Measurements from ENCODE around the gene LCN15.
A peak's percentile ranks its signal among the peaks of the same experiment; 100 is the strongest.

The LCN15 gene

GRCh38 chr9:136774416-136775045 lies 10.2 kb upstream of the LCN15 start (continued):
- TF ChIP-seq, protein P1, sequence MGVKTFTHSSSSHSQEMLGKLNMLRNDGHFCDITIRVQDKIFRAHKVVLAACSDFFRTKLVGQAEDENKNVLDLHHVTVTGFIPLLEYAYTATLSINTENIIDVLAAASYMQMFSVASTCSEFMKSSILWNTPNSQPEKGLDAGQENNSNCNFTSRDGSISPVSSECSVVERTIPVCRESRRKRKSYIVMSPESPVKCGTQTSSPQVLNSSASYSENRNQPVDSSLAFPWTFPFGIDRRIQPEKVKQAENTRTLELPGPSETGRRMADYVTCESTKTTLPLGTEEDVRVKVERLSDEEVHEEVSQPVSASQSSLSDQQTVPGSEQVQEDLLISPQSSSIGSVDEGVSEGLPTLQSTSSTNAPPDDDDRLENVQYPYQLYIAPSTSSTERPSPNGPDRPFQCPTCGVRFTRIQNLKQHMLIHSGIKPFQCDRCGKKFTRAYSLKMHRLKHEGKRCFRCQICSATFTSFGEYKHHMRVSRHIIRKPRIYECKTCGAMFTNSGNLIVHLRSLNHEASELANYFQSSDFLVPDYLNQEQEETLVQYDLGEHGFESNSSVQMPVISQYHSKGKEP (tag by site-specific recombination; IDR thresholded peaks at IDR 0.05), result no peak
- no peak for TF ChIP-seq ZNF140 (tag by site-specific recombination; IDR thresholded peaks at IDR 0.05)
- TF ChIP-seq, protein P2, sequence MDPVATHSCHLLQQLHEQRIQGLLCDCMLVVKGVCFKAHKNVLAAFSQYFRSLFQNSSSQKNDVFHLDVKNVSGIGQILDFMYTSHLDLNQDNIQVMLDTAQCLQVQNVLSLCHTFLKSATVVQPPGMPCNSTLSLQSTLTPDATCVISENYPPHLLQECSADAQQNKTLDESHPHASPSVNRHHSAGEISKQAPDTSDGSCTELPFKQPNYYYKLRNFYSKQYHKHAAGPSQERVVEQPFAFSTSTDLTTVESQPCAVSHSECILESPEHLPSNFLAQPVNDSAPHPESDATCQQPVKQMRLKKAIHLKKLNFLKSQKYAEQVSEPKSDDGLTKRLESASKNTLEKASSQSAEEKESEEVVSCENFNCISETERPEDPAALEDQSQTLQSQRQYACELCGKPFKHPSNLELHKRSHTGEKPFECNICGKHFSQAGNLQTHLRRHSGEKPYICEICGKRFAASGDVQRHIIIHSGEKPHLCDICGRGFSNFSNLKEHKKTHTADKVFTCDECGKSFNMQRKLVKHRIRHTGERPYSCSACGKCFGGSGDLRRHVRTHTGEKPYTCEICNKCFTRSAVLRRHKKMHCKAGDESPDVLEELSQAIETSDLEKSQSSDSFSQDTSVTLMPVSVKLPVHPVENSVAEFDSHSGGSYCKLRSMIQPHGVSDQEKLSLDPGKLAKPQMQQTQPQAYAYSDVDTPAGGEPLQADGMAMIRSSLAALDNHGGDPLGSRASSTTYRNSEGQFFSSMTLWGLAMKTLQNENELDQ (tag by site-specific recombination; IDR thresholded peaks at IDR 0.05; ENCODE audit: low read depth), result no peak

DNA sequence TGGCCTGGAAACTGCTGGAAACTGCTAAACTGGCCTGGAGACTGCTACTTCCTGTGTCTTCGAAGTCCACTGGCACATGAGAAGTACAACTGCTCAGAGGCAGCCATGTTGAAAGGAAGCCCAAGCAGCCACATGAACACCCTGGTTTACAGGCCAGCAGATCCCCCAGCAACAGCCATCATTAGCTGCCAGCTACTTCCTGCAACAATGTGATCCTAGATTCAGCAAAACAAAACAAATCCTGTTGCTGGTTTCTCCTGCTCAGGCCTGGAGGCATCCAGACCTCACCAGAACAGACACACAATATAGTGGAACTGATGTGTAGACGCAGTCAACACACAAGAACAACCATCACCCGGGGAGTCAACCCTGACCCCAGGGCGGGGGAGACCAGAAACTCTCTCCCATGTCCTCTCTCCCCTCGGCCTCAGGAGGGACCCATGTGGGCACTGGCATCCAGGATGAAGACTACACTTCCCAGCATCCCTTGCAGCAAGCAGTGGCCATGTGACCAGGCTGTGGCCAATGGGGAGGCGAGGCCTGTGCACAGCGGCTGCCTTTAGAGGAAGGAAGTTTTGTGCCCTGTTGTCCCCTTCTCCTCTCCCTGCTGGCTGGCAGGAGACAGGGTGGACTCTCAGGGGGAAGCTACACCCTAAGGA lies 9.2 kb upstream of the LCN15 start:
- Histone ChIP-seq H3K4me1 (ENCODE audit: control insufficient read depth, insufficient read depth, low read length) (no peaks in the 10 kb centered on the region), H3K4me3 (ENCODE audit: low read depth, low read length) (no peak overlapping the region), H3K9me3 (ENCODE audit: control insufficient read depth, insufficient read depth, low read depth, low read length) (no peaks in the 10 kb centered on the region), H3K36me3 (ENCODE audit: control insufficient read depth in 2 of 2, insufficient read depth in 1 of 2, low read length in 2 of 2) (no peaks in the 10 kb centered on the region), H3K27ac (ENCODE audit: extremely low read depth, low read depth, low read length) (no peak overlapping the region)
- CTCF ChIA-PET, result interaction anchor here (0.9 to 2.1 kb wide), 3 partner anchors 14 to 264 kb away, joined by 3 to 9 read pairs (median 3); no protein-coding TSS in a partner anchor
- POLR2A ChIA-PET, result no interaction called here
- TF ChIP-seq ZNF837 (tag by site-specific recombination; IDR thresholded peaks at IDR 0.05) (no peak), ZNF571 (tag by site-specific recombination; IDR thresholded peaks at IDR 0.05) (no peak), ZBTB17 (tag by site-specific recombination; IDR thresholded peaks at IDR 0.05) (peak; percentile 69), MZF1 (tag by site-specific recombination; IDR thresholded peaks at IDR 0.05; ENCODE audit: borderline replicate concordance) (no peak), ZBTB8A (tag by site-specific recombination; IDR thresholded peaks at IDR 0.05) (no peak), SETDB1 (IDR thresholded peaks at IDR 0.05; ENCODE audit: insufficient read length, low read length) (peak; percentile 87), TCF7L2 (IDR thresholded peaks at IDR 0.05; ENCODE audit: borderline replicate concordance, low read depth, low read length) (no peak), SCRT2 (tag by site-specific recombination; IDR thresholded peaks at IDR 0.05) (no peak), ZNF639 (tag by site-specific recombination; IDR thresholded peaks at IDR 0.05) (no peak), ZNF23 (tag by site-specific recombination; IDR thresholded peaks at IDR 0.05; ENCODE audit: borderline replicate concordance) (no peak), REPIN1 (tag by site-specific recombination; IDR thresholded peaks at IDR 0.05; ENCODE audit: low read depth) (no peak), ZNF398 (tag by site-specific recombination; IDR thresholded peaks at IDR 0.05) (no peak)
- TF ChIP-seq, protein P3, sequence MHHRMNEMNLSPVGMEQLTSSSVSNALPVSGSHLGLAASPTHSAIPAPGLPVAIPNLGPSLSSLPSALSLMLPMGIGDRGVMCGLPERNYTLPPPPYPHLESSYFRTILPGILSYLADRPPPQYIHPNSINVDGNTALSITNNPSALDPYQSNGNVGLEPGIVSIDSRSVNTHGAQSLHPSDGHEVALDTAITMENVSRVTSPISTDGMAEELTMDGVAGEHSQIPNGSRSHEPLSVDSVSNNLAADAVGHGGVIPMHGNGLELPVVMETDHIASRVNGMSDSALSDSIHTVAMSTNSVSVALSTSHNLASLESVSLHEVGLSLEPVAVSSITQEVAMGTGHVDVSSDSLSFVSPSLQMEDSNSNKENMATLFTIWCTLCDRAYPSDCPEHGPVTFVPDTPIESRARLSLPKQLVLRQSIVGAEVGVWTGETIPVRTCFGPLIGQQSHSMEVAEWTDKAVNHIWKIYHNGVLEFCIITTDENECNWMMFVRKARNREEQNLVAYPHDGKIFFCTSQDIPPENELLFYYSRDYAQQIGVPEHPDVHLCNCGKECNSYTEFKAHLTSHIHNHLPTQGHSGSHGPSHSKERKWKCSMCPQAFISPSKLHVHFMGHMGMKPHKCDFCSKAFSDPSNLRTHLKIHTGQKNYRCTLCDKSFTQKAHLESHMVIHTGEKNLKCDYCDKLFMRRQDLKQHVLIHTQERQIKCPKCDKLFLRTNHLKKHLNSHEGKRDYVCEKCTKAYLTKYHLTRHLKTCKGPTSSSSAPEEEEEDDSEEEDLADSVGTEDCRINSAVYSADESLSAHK (tag by site-specific recombination; IDR thresholded peaks at IDR 0.05), result peak; percentile 77
- TF ChIP-seq, protein P4, sequence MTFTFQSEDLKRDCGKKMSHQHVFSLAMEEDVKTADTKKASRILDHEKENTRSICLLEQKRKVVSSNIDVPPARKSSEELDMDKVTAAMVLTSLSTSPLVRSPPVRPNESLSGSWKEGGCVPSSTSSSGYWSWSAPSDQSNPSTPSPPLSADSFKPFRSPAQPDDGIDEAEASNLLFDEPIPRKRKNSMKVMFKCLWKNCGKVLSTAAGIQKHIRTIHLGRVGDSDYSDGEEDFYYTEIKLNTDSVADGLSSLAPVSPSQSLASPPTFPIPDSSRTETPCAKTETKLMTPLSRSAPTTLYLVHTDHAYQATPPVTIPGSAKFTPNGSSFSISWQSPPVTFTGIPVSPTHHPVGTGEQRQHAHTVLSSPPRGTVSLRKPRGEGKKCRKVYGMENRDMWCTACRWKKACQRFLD (tag by site-specific recombination; IDR thresholded peaks at IDR 0.05), result no peak
- TF ChIP-seq, protein P1 (tag by site-specific recombination; IDR thresholded peaks at IDR 0.05), result no peak
- TF ChIP-seq, protein P5, sequence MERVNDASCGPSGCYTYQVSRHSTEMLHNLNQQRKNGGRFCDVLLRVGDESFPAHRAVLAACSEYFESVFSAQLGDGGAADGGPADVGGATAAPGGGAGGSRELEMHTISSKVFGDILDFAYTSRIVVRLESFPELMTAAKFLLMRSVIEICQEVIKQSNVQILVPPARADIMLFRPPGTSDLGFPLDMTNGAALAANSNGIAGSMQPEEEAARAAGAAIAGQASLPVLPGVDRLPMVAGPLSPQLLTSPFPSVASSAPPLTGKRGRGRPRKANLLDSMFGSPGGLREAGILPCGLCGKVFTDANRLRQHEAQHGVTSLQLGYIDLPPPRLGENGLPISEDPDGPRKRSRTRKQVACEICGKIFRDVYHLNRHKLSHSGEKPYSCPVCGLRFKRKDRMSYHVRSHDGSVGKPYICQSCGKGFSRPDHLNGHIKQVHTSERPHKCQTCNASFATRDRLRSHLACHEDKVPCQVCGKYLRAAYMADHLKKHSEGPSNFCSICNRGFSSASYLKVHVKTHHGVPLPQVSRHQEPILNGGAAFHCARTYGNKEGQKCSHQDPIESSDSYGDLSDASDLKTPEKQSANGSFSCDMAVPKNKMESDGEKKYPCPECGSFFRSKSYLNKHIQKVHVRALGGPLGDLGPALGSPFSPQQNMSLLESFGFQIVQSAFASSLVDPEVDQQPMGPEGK (tag by site-specific recombination; IDR thresholded peaks at IDR 0.05), result no peak

Measured in HEK293 (cell line).